Stimulated activated naive CD4-positive, alpha-beta T cell treated with Interleukin-2 at 50 U/mL for 16 hours (primary cell): Measurements from ENCODE around the gene ABCA1.
"Not testable (repeated sequence)": the region's sequence is repeated elsewhere in the genome, so short reads cannot be mapped to it uniquely, and the experiment has no call there.

Source experiments
- DNase-seq: peaks from one replicate; lab custom pipeline; 2025; lab: John Stamatoyannopoulos, UW

The ABCA1 gene

GRCh38 chr9:104927912-104928740, at the start of gene ABCA1:
Gene ABCA1, minus strand, starts transcription at chr9:104928155. Its CDS starts 24,476 bp downstream, at chr9:104903679.
- DNase-seq = peak; percentile 52

GRCh38 chr9:104977580-104977979, 49.6 kb upstream of the ABCA1 start:
- DNase-seq = no peak

- DNase-seq = no peak
These were observed 49.2 kb upstream of the ABCA1 start for GRCh38 chr9:104977168-104977567.

- not testable (repeated sequence) for DNase-seq
These were observed 48.1 kb upstream of the ABCA1 start for GRCh38 chr9:104975966-104976595.

- no peak for DNase-seq
These were observed 46.4 kb upstream of the ABCA1 start for GRCh38 chr9:104974053-104974962.

- no peak for DNase-seq
These were observed 44.4 kb upstream of the ABCA1 start for GRCh38 chr9:104972242-104972866.

GRCh38 chr9:104971511-104971910, 43.6 kb upstream of the ABCA1 start:
- no peak for DNase-seq

GRCh38 chr9:104970271-104970987, 42.5 kb upstream of the ABCA1 start:
- no peak for DNase-seq

- DNase-seq = no peak
These were observed 41.2 kb upstream of the ABCA1 start for GRCh38 chr9:104969116-104969515.

- peak; percentile 78 for DNase-seq
These were observed 40.3 kb upstream of the ABCA1 start for GRCh38 chr9:104968025-104968982.

- DNase-seq = no peak
These were observed 35.1 kb upstream of the ABCA1 start for GRCh38 chr9:104963076-104963475.

- DNase-seq = no peak
These were observed 33.9 kb upstream of the ABCA1 start for GRCh38 chr9:104961701-104962359.

- DNase-seq = peak; percentile 43
These were observed 33.3 kb upstream of the ABCA1 start for GRCh38 chr9:104961238-104961637.

GRCh38 chr9:104960662-104961061, 32.7 kb upstream of the ABCA1 start:
- no peak for DNase-seq

- no peak for DNase-seq
These were observed 30.8 kb upstream of the ABCA1 start for GRCh38 chr9:104958751-104959150.

- not testable (repeated sequence) for DNase-seq
These were observed 30.1 kb upstream of the ABCA1 start for GRCh38 chr9:104958006-104958405.

- no peak for DNase-seq
These were observed 23.5 kb upstream of the ABCA1 start for GRCh38 chr9:104951487-104951886.

- no peak for DNase-seq
These were observed 22.9 kb upstream of the ABCA1 start for GRCh38 chr9:104950838-104951237.

GRCh38 chr9:104948277-104948676, 20.3 kb upstream of the ABCA1 start:
- no peak for DNase-seq
